Measurements from ENCODE around the gene SDC4. TPM values are rescaled to one million over a fixed set of nuclear protein-coding genes. Genes with fewer than 3 reads are reported as not detected.

SDC4 gene
- total RNA-seq, 3 donors from 2014 or later = 114 to 145 (median 122) TPM

- no peaks in the 10 kb centered on the region for H3K36me3 ChIP-seq (ENCODE audit: low read depth)
- intact Hi-C loops (cut with DNase I, micrococcal nuclease) = no loop called here
- ATAC-seq = no peak
- TF ChIP-seq CTCF (IDR thresholded peaks at IDR 0.05) = no peak
- H3K4me3 ChIP-seq = no peak overlapping the region
- no peaks in the 10 kb centered on the region for H3K9me3 ChIP-seq
- H3K4me1 ChIP-seq (ENCODE audit: low read depth) = peaks cover under 1% of the 10 kb centered on the region
- DNase-seq = no peak
Measured at GRCh38 chr20:45288860-45289259, 59.4 kb downstream of the SDC4 start.

GRCh38 chr20:45288376-45288775 lies 59.8 kb downstream of the SDC4 start:
- intact Hi-C loops (cut with DNase I, micrococcal nuclease) = no loop called here
- DNase-seq (no peak), ATAC-seq (no peak)
- TF ChIP-seq CTCF (IDR thresholded peaks at IDR 0.05) = no peak
- Histone ChIP-seq H3K36me3 (ENCODE audit: low read depth) (no peaks in the 10 kb centered on the region), H3K9me3 (no peaks in the 10 kb centered on the region), H3K4me1 (ENCODE audit: low read depth) (no peaks in the 10 kb centered on the region), H3K4me3 (no peak overlapping the region)

GRCh38 chr20:45283551-45284057 lies 64.6 kb downstream of the SDC4 start:
- intact Hi-C loops (cut with DNase I, micrococcal nuclease) = no loop called here
- Histone ChIP-seq H3K36me3 (ENCODE audit: low read depth) (no peaks in the 10 kb centered on the region), H3K9me3 (no peaks in the 10 kb centered on the region), H3K4me3 (no peak overlapping the region), H3K4me1 (ENCODE audit: low read depth) (no peaks in the 10 kb centered on the region)
- ATAC-seq = peak; percentile 59
- no peak for TF ChIP-seq CTCF (IDR thresholded peaks at IDR 0.05)
- no peak for DNase-seq

- ATAC-seq (no peak), DNase-seq (no peak)
- no peaks in the 10 kb centered on the region for H3K9me3 ChIP-seq
- intact Hi-C loops (cut with DNase I, micrococcal nuclease) = no loop called here
- H3K4me1 ChIP-seq (ENCODE audit: low read depth) = no peaks in the 10 kb centered on the region
- no peak for TF ChIP-seq CTCF (IDR thresholded peaks at IDR 0.05)
- no peak overlapping the region for H3K4me3 ChIP-seq
- H3K36me3 ChIP-seq (ENCODE audit: low read depth) = no peaks in the 10 kb centered on the region
Measured at GRCh38 chr20:45282700-45283550, 65.3 kb downstream of the SDC4 start.

- Histone ChIP-seq H3K9me3 (no peaks in the 10 kb centered on the region), H3K36me3 (ENCODE audit: low read depth) (no peaks in the 10 kb centered on the region), H3K4me3 (no peak overlapping the region), H3K4me1 (ENCODE audit: low read depth) (no peaks in the 10 kb centered on the region)
- no peak for TF ChIP-seq CTCF (IDR thresholded peaks at IDR 0.05)
- no peak for ATAC-seq
- DNase-seq = no peak
- intact Hi-C loops (cut with DNase I, micrococcal nuclease) = no loop called here
Measured at GRCh38 chr20:45279992-45280391, 68.2 kb downstream of the SDC4 start.

All from mucosa of descending colon (tissue), 3 donors.